Sigmoid colon (tissue), 7 donors: ENCODE data around the gene PHTF2. TPM values are rescaled to one million over a fixed set of nuclear protein-coding genes. Genes with fewer than 3 reads are reported as not detected.
"Not testable (repeated sequence)": the region's sequence is repeated elsewhere in the genome, so short reads cannot be mapped to it uniquely, and the experiment has no call there.

Experiments
- DNase-seq: peaks from one replicate; pipeline ENCODE4 v3.0.0-alpha.2; 2019
- H3K27ac ChIP-seq, 4 donors: fragments of 200-600 bp; sonication (generic); one replicate each; pipeline ENCODE4 v1.5.1; 2016 to 2019; ENCODE audit warnings: mild to moderate bottlenecking in 1 of 4
- H3K27me3 ChIP-seq, 3 donors: fragments of 200-600 bp; sonication (generic); one replicate each; pipeline ENCODE4 v1.5.1; 2019; ENCODE audit warnings: mild to moderate bottlenecking in 1 of 3
- H3K36me3 ChIP-seq, 4 donors: fragments of 200-600 bp; sonication (generic); one replicate each; pipeline ENCODE4 v1.5.1; 2016 to 2019
- H3K4me1 ChIP-seq, 4 donors: fragments of 200-600 bp; sonication (generic); one replicate each; pipeline ENCODE4 v1.5.1; 2017 to 2019
- H3K4me3 ChIP-seq, 4 donors: fragments of 200-600 bp; sonication (generic); one replicate each; pipeline ENCODE4 v1.5.1; 2017 to 2019; ENCODE audit warnings: mild to moderate bottlenecking in 2 of 4, moderate library complexity in 1 of 4
- H3K9me3 ChIP-seq, 4 donors: fragments of 200-600 bp in 3 of 4; sonication (generic) in 3 of 4; one replicate each; pipeline versions ENCODE4 v1.5.1 to v1.6.1; 2013 to 2019
- CTCF ChIP-seq, 4 experiments: fragments of 450-650 bp in 3 of 4; fragments of 200-600 bp in 1 of 4; IDR thresholded peaks; one replicate each; pipeline ENCODE4 v1.5.1; 2016 to 2019; ENCODE audit warnings: antibody characterized with exemption in 4 of 4, mild to moderate bottlenecking in 3 of 4, moderate library complexity in 2 of 4
- EP300 ChIP-seq, 4 donors: sonication (generic); formaldehyde crosslinking; IDR thresholded peaks; one replicate each; pipeline ENCODE4 v1.6.1; 2017; ENCODE audit warnings: antibody characterized with exemption in 4 of 4
- POLR2A ChIP-seq, 2 donors: fragments of 450-650 bp; IDR thresholded peaks; one replicate each; pipeline ENCODE4 v1.6.1; 2016; ENCODE audit warnings: antibody characterized with exemption in 2 of 2, mild to moderate bottlenecking in 2 of 2, moderate library complexity in 2 of 2
- POLR2AphosphoS5 ChIP-seq, 4 donors: sonication (generic); formaldehyde crosslinking; IDR thresholded peaks; one replicate each; pipeline ENCODE4 v1.6.1; 2017; ENCODE audit warnings: antibody characterized with exemption in 4 of 4
- WGBS, 2 donors: extraction: QIAGEN DNeasy Blood & Tissue Kit; methylation state at CpG; one replicate each; pipeline ENCODE4 v1.1.7; 2013; 5-methylcytosine and 5-hydroxymethylcytosine counted together
- intact Hi-C: fragments of 100-400 bp; cut with DNase I; formaldehyde crosslinking; loops from one replicate; pipeline ENCODE4 v1.15.1; 2023
- polyA plus RNA-seq, 3 donors: library from polyadenylated mRNA; stranded (reverse); fragments of 200-250 nt; gene quantifications; one replicate each; pipeline ENCODE4 v1.2.3, GENCODE V29; 2013
- total RNA-seq, 4 donors: library from RNA; depleted of rRNA; stranded (reverse); fragments of >200 nt; gene quantifications; one replicate each; pipeline ENCODE4 v1.1.0, GENCODE V29; 2016
- donor health status: healthy with polysubstance abuse.
- donor health status: Bipolar disorder and iron deficiency.
- donor health status: healthy.

The PHTF2 gene
- total and polyA plus RNA-seq, 7 donors = 2.3 to 19.3 (median 17.4) TPM

- intact Hi-C loops = no loop called here
- H3K9me3 ChIP-seq = peaks cover 2 to 6% (median 3%) of the 10 kb centered on the region in 4 donors
- no peak for TF ChIP-seq EP300 (IDR thresholded peaks at IDR 0.05)
- TF ChIP-seq CTCF (IDR thresholded peaks at IDR 0.05) = no peak
- no peak for TF ChIP-seq POLR2A (IDR thresholded peaks at IDR 0.05)
- TF ChIP-seq POLR2AphosphoS5 (IDR thresholded peaks at IDR 0.05) = no peak
- no peak overlapping the region for H3K4me3 ChIP-seq
- no peak overlapping the region for H3K27ac ChIP-seq
- H3K4me1 ChIP-seq = no peaks in the 10 kb centered on the region
- no peaks in the 10 kb centered on the region for H3K27me3 ChIP-seq
- no peaks in the 10 kb centered on the region for H3K36me3 ChIP-seq
- DNase-seq = no peak
- WGBS, 2 donors = 93 to 95% methylated on average over 2 of the region's 2 CpGs
Observed at GRCh38 chr7:77826300-77826699, 27.7 kb downstream of the PHTF2 start.

- WGBS, 2 donors = 32 to 50% methylated on average over 2 of the region's 2 CpGs
- no peaks in the 10 kb centered on the region for H3K36me3 ChIP-seq
- H3K27ac ChIP-seq = no peak overlapping the region
- H3K9me3 ChIP-seq = no peaks in the 10 kb centered on the region
- TF ChIP-seq EP300 (IDR thresholded peaks at IDR 0.05) = no peak
- TF ChIP-seq POLR2AphosphoS5 (IDR thresholded peaks at IDR 0.05) = no peak
- no peaks in the 10 kb centered on the region for H3K27me3 ChIP-seq
- no peaks in the 10 kb centered on the region for H3K4me1 ChIP-seq
- intact Hi-C loops = no loop called here
- no peak overlapping the region for H3K4me3 ChIP-seq
- DNase-seq = no peak
Observed at GRCh38 chr7:77827999-77828398, 29.4 kb downstream of the PHTF2 start.

- Histone ChIP-seq H3K27ac (no peak overlapping the region), H3K36me3 (no peaks in the 10 kb centered on the region), H3K4me3 (no peak overlapping the region), H3K27me3 (no peaks in the 10 kb centered on the region), H3K4me1 (peaks cover 0 to 6% (median 0%) of the 10 kb centered on the region in 4 donors), H3K9me3 (no peaks in the 10 kb centered on the region)
- DNase-seq = no peak
- TF ChIP-seq EP300 (IDR thresholded peaks at IDR 0.05) = no peak
- 86 to 92% methylated on average over 8 of the region's 8 CpGs for WGBS, 2 donors
- intact Hi-C loops = no loop called here
Observed at GRCh38 chr7:77830649-77831355, 32.2 kb downstream of the PHTF2 start.

- H3K27ac ChIP-seq = no peak overlapping the region
- 89 to 95% methylated on average over 7 of the region's 7 CpGs for WGBS, 2 donors
- no peaks in the 10 kb centered on the region for H3K9me3 ChIP-seq
- H3K27me3 ChIP-seq = no peaks in the 10 kb centered on the region
- H3K4me3 ChIP-seq = no peak overlapping the region
- no peaks in the 10 kb centered on the region for H3K36me3 ChIP-seq
- intact Hi-C loops = no loop called here
- H3K4me1 ChIP-seq = peaks cover 0 to 6% (median 0%) of the 10 kb centered on the region in 4 donors
- TF ChIP-seq CTCF (IDR thresholded peaks at IDR 0.05) (no peak), EP300 (IDR thresholded peaks at IDR 0.05) (no peak), POLR2A (IDR thresholded peaks at IDR 0.05) (no peak), POLR2AphosphoS5 (IDR thresholded peaks at IDR 0.05) (no peak)
- DNase-seq = no peak
Observed at GRCh38 chr7:77831481-77831880, 32.9 kb downstream of the PHTF2 start.

GRCh38 chr7:77831953-77832352 is 33.4 kb downstream of the PHTF2 start:
- Histone ChIP-seq H3K27ac (no peak overlapping the region), H3K4me1 (peaks cover 0 to 6% (median 0%) of the 10 kb centered on the region in 4 donors), H3K27me3 (no peaks in the 10 kb centered on the region), H3K36me3 (no peaks in the 10 kb centered on the region), H3K9me3 (no peaks in the 10 kb centered on the region), H3K4me3 (no peak overlapping the region)
- no peak for DNase-seq
- TF ChIP-seq POLR2AphosphoS5 (IDR thresholded peaks at IDR 0.05) (no peak), EP300 (IDR thresholded peaks at IDR 0.05) (no peak), POLR2A (IDR thresholded peaks at IDR 0.05) (no peak), CTCF (IDR thresholded peaks at IDR 0.05) (no peak)
- 85 to 92% methylated on average over 1 of the region's 1 CpG for WGBS, 2 donors
- intact Hi-C loops = no loop called here

- no peaks in the 10 kb centered on the region for H3K27me3 ChIP-seq
- intact Hi-C loops = no loop called here
- no peak overlapping the region for H3K27ac ChIP-seq
- 96 to 100% methylated on average over 1 of the region's 1 CpG for WGBS, 2 donors
- peaks cover 0 to 6% (median 0%) of the 10 kb centered on the region in 4 donors for H3K4me1 ChIP-seq
- TF ChIP-seq POLR2A (IDR thresholded peaks at IDR 0.05) (no peak), POLR2AphosphoS5 (IDR thresholded peaks at IDR 0.05) (no peak), EP300 (IDR thresholded peaks at IDR 0.05) (no peak), CTCF (IDR thresholded peaks at IDR 0.05) (no peak)
- no peak overlapping the region for H3K4me3 ChIP-seq
- no peaks in the 10 kb centered on the region for H3K9me3 ChIP-seq
- DNase-seq = no peak
- H3K36me3 ChIP-seq = no peaks in the 10 kb centered on the region
Observed at GRCh38 chr7:77833136-77833535, 34.6 kb downstream of the PHTF2 start.

- H3K9me3 ChIP-seq, H3K36me3 ChIP-seq, intact Hi-C loops, DNase-seq, H3K27me3 ChIP-seq, H3K4me1 ChIP-seq, H3K4me3 ChIP-seq, H3K27ac ChIP-seq: not testable (repeated sequence)
- WGBS, 2 donors = 100% methylated on average over 2 of the region's 2 CpGs
Observed at GRCh38 chr7:77836425-77836824, 37.9 kb downstream of the PHTF2 start.
